Astrocyte (in vitro differentiated cells and primary cell): ENCODE data around the gene RAB40A. TPM values are rescaled to one million over a fixed set of nuclear protein-coding genes. Genes with fewer than 3 reads are reported as not detected.
A peak's percentile ranks its signal among the peaks of the same experiment; 100 is the strongest.

Experiments
- DNase-seq: peaks from one replicate; pipeline ENCODE4 v3.0.0-alpha.2; 2010; ENCODE audit warnings: low read depth
- FAIRE-seq: peaks from 2 replicates; lab custom pipeline; 2011; peaks lifted over from hg19 to GRCh38; lab: Jason Lieb, UNC
- H2AFZ ChIP-seq: 2 replicates; pipeline ENCODE4 v1.6.0; 2012; ENCODE audit warnings: low read depth, low read length, inconsistent platforms
- H3K27ac ChIP-seq: 2 replicates; pipeline ENCODE4 v1.5.1; 2011; ENCODE audit warnings: low read depth, low read length, inconsistent platforms
- H3K27me3 ChIP-seq: 2 replicates; pipeline ENCODE4 v1.6.0; 2011; ENCODE audit warnings: low read length, inconsistent platforms; ENCODE audit not compliant: insufficient read depth
- H3K36me3 ChIP-seq: 2 replicates; pipeline ENCODE4 v1.5.1; 2011; ENCODE audit warnings: low read length, inconsistent platforms; ENCODE audit not compliant: insufficient read depth
- H3K4me1 ChIP-seq: 2 replicates; pipeline ENCODE4 v1.5.1; 2011; ENCODE audit warnings: low read length, inconsistent platforms; ENCODE audit not compliant: insufficient read depth
- H3K4me2 ChIP-seq: 2 replicates; pipeline ENCODE4 v1.6.0; 2012; ENCODE audit warnings: low read length, inconsistent platforms
- H3K4me3 ChIP-seq: 2 replicates; pipeline ENCODE4 v1.5.1; 2011; ENCODE audit warnings: low read depth, mild to moderate bottlenecking, low read length, inconsistent platforms; ENCODE audit not compliant: insufficient read depth
- H3K79me2 ChIP-seq: 2 replicates; pipeline ENCODE4 v1.6.0; 2012; ENCODE audit warnings: mild to moderate bottlenecking, low read length, inconsistent platforms; ENCODE audit not compliant: insufficient read depth
- H3K9ac ChIP-seq: 2 replicates; pipeline ENCODE4 v1.6.0; 2012; ENCODE audit warnings: mild to moderate bottlenecking, low read length, inconsistent platforms
- H3K9me3 ChIP-seq: 2 replicates; pipeline ENCODE4 v1.5.1; 2012; ENCODE audit warnings: low read depth, mild to moderate bottlenecking, low read length, inconsistent platforms; ENCODE audit not compliant: insufficient read depth
- H4K20me1 ChIP-seq: 2 replicates; pipeline ENCODE4 v1.6.0; 2012; ENCODE audit warnings: low read length, inconsistent platforms; ENCODE audit not compliant: insufficient read depth
- H3K27ac Mint-ChIP-seq: one replicate; pipeline ENCODE4 v1.8.0; 2021; ENCODE audit warnings: mild to moderate bottlenecking, mixed read lengths; ENCODE audit not compliant: unreplicated experiment
- H3K27me3 Mint-ChIP-seq: one replicate; pipeline ENCODE4 v1.8.0; 2021; ENCODE audit warnings: low read depth, mixed read lengths; ENCODE audit not compliant: unreplicated experiment
- H3K36me3 Mint-ChIP-seq: one replicate; pipeline ENCODE4 v1.8.0; 2021; ENCODE audit warnings: low read depth, mixed read lengths; ENCODE audit not compliant: unreplicated experiment
- H3K4me1 Mint-ChIP-seq: one replicate; pipeline ENCODE4 v1.8.0; 2021; ENCODE audit warnings: low read depth, mixed read lengths; ENCODE audit not compliant: unreplicated experiment
- H3K4me3 Mint-ChIP-seq: one replicate; pipeline ENCODE4 v1.8.0; 2021; ENCODE audit warnings: mild to moderate bottlenecking, moderate library complexity, mixed read lengths; ENCODE audit not compliant: unreplicated experiment
- H3K9me3 Mint-ChIP-seq: one replicate; pipeline ENCODE4 v1.8.0; 2021; ENCODE audit warnings: mild to moderate bottlenecking, mixed read lengths; ENCODE audit not compliant: unreplicated experiment
- CTCF ChIP-seq: IDR thresholded peaks from 2 replicates; pipeline ENCODE4 v1.5.1; 2011; ENCODE audit warnings: low read depth, mild to moderate bottlenecking, inconsistent platforms, low read length, moderate library complexity; ENCODE audit not compliant: insufficient read depth
- EZH2 ChIP-seq: IDR thresholded peaks from 2 replicates; pipeline ENCODE4 v1.6.1; 2012; ENCODE audit warnings: mild to moderate bottlenecking, low read length, inconsistent platforms; ENCODE audit not compliant: insufficient read depth
- total RNA-seq: library from RNA; stranded (reverse); gene quantifications from 2 replicates; pipeline ENCODE4 v1.2.1, GENCODE V29; 2021

Gene RAB40A
- total RNA-seq, 1 donor from 2014 or later: 0.07 TPM

GRCh38 chrX:103513067-103513466, 6.2 kb downstream of the RAB40A start:
- Histone ChIP-seq H3K27me3 (no peaks in the 10 kb centered on the region), H3K4me2 (no peak overlapping the region), H3K36me3 (no peaks in the 10 kb centered on the region), H3K9ac (no peak overlapping the region), H2AFZ (no peak overlapping the region), H3K79me2 (no peaks in the 10 kb centered on the region), H3K4me1 (no peaks in the 10 kb centered on the region), H4K20me1 (no peaks in the 10 kb centered on the region), H3K4me3 (no peak overlapping the region), H3K27ac (no peak overlapping the region), H3K9me3 (no peaks in the 10 kb centered on the region)
- Mint-ChIP-seq H3K27ac (no peak overlapping the region), H3K4me1 (peaks cover 10% of the 10 kb centered on the region), H3K36me3 (no peaks in the 10 kb centered on the region), H3K9me3 (no peaks in the 10 kb centered on the region), H3K27me3 (peaks cover 3% of the 10 kb centered on the region), H3K4me3 (no peak overlapping the region)
- FAIRE-seq: peak; percentile 76
- no peak for DNase-seq
- no peak for TF ChIP-seq CTCF
- TF ChIP-seq EZH2: no peak

- FAIRE-seq (peak; percentile 60), DNase-seq (no peak)
- Histone ChIP-seq H2AFZ (no peak overlapping the region), H3K4me3 (no peak overlapping the region), H3K9me3 (no peaks in the 10 kb centered on the region), H3K4me1 (no peaks in the 10 kb centered on the region), H3K9ac (no peak overlapping the region), H3K36me3 (no peaks in the 10 kb centered on the region), H3K4me2 (no peak overlapping the region), H3K27ac (no peak overlapping the region), H3K79me2 (no peaks in the 10 kb centered on the region), H4K20me1 (no peaks in the 10 kb centered on the region), H3K27me3 (no peaks in the 10 kb centered on the region)
- Mint-ChIP-seq H3K36me3 (no peaks in the 10 kb centered on the region), H3K4me1 (no peaks in the 10 kb centered on the region), H3K4me3 (no peak overlapping the region), H3K27ac (no peak overlapping the region), H3K9me3 (no peaks in the 10 kb centered on the region), H3K27me3 (peaks cover 3% of the 10 kb centered on the region)
- TF ChIP-seq CTCF: no peak
- no peak for TF ChIP-seq EZH2
These were observed 9.3 kb downstream of the RAB40A start for GRCh38 chrX:103510031-103510430.

GRCh38 chrX:103503853-103504207, 15.5 kb downstream of the RAB40A start:
- no peak overlapping the region for H3K4me3 ChIP-seq
- no peaks in the 10 kb centered on the region for H3K9me3 Mint-ChIP-seq
- TF ChIP-seq EZH2 (no peak), CTCF (no peak)
- H3K36me3 ChIP-seq: no peaks in the 10 kb centered on the region
- H4K20me1 ChIP-seq: no peaks in the 10 kb centered on the region
- no peak overlapping the region for H2AFZ ChIP-seq
- H3K9me3 ChIP-seq: no peaks in the 10 kb centered on the region
- no peaks in the 10 kb centered on the region for H3K79me2 ChIP-seq
- H3K36me3 Mint-ChIP-seq: no peaks in the 10 kb centered on the region
- no peak overlapping the region for H3K27ac Mint-ChIP-seq
- peak; percentile 81 for FAIRE-seq
- H3K4me1 ChIP-seq: peaks cover 5% of the 10 kb centered on the region
- H3K27ac ChIP-seq: no peak overlapping the region
- DNase-seq: no peak
- no peak overlapping the region for H3K9ac ChIP-seq
- no peaks in the 10 kb centered on the region for H3K4me1 Mint-ChIP-seq
- no peaks in the 10 kb centered on the region for H3K27me3 ChIP-seq
- H3K4me3 Mint-ChIP-seq: no peak overlapping the region
- peaks cover 3% of the 10 kb centered on the region for H3K27me3 Mint-ChIP-seq
- H3K4me2 ChIP-seq: no peak overlapping the region
